MV-4-11 (cell line): ENCODE data around the gene TNRC6C.
"Not testable (repeated sequence)": the region's sequence is repeated elsewhere in the genome, so short reads cannot be mapped to it uniquely, and the experiment has no call there.

Source experiments
- DNase-seq: peaks from one replicate; lab custom pipeline; 2025; lab: John Stamatoyannopoulos, UW

TNRC6C gene

DNA sequence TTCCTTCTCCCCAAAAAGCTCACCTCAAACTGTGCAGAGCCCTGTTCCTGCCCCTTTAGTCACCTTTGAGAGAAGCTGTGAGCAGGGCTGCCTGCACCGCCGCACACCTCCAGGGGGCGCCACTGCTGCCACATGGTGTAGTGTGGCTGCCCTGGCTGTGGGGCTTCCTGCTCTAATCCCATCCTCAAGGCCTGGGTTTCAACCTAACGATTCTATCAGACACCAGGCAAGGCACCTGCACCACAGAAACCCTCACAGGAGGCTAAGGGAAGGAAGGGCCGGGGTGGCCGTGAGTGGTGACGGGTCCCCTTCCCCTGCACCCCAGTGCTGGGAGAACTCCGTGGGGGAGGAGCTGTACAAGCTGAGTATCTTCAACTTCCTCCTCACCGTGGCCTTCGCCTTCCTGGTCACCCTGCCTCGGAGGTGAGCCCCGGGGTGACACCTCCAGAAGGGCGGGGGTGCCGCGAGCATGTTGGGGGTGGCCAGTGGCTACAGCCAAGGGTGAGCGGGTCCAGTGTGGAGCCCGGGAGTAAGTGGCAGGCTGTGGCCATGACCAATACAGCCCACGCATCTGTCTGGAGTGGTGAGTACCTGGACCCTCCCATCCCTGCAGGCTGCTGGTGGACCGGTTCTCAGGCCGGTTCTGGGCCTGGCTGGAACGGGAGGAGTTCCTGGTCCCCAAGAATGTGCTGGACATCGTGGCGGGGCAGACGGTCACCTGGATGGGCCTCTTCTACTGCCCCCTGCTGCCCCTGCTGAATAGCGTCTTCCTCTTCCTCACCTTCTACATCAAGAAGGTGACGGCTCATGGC lies 179.1 kb downstream of the TNRC6C start:
- peak; percentile 35 for DNase-seq

DNA sequence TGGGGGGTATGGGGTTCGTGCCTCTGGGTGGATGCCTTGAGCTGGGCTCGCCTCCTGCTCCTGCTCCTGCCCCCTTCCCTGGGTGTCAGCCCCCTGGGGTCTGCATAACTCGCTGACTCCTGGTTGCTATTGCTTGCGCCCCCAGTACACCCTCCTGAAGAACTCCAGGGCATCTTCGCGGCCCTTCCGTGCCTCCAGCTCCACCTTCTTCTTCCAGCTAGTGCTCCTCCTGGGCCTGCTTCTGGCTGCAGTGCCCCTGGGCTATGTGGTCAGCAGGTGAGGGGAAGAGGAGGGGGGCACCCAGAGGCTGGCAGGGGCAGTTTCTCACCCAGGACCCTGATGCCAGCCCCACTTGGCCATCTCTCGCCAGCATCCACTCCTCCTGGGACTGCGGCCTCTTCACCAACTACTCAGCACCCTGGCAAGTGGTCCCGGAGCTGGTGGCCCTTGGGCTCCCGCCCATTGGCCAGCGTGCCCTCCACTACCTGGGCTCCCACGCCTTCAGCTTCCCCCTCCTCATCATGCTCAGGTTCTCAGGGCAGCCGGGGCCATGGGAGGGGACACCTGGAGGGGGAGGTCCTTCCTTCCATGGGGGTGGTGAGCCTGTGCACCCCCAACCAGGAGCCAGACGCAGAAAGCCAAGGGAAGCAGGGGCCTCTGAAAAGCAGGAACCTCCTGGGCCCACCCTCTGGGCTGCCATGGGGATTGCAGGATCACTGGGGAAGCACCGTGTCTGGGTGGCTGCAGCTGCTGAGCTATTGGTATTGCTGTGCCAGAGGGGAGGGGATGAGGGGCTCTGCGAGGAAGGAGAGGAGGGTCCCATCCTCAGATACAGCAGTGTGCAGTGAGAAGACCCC lies 179.9 kb downstream of the TNRC6C start:
- no peak for DNase-seq

DNA sequence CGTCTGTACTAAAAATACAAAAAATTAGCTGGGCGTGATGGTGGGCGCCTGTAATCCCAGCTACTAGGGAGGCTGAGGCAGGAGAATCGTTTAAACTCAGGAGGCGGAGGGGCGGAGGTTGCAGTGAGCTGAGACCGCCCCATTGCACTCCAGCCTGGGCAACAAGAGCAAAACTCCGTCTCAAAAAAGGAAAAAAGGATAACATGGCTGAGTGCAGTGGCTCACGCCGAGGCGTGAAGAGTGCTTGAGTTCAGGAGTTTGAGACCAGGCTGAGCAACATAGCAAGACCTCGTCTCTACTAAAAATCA lies 181.3 kb downstream of the TNRC6C start:
- not testable (repeated sequence) for DNase-seq

DNA sequence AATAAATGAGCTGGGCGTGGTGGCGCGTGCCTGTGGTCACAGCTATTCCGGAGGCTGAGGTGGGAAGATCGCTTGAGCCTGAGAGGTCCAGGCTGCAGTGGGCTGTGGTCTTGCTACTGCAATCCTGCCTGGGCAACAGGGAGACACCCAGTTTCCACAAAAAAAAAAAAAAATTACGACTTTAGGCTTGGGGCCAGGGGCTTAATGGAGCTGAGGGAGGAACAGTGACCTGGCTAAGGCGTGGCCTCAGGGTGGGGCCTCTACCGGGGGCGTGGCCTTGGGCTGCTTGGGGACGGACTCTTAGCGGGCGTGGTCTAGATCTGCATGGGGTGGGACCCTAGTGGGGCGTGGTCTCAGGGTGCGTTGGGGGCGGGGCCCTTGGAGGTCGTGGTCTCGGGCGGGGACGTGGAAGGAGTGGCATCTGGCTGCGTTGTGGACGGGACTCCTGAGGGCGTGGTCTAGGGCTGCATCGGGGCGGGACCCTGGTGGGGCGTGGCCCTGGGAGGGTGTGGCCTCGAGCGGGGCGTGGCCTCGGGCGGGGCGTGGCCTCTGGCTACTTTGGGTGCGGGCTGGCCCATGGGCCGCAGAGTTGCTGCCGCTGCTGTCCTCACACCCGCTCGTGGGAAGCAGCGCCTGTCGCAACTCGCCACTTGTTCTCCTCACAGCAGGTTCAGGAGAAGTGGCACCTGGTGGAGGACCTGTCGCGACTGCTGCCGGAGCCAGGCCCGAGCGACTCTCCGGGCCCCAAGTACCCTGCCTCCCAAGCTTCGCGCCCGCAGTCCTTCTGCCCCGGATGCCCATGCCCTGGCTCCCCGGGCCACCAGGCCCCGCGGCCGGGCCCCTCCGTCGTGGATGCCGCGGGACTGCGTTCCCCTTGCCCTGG lies 181.9 kb downstream of the TNRC6C start:
- peak; percentile 95 for DNase-seq

- DNase-seq: no peak
Observed at GRCh38 chr17:78141437-78142118, 183.1 kb downstream of the TNRC6C start.

- DNase-seq: no peak
Observed at GRCh38 chr17:78142119-78142861, 183.8 kb downstream of the TNRC6C start.

DNA sequence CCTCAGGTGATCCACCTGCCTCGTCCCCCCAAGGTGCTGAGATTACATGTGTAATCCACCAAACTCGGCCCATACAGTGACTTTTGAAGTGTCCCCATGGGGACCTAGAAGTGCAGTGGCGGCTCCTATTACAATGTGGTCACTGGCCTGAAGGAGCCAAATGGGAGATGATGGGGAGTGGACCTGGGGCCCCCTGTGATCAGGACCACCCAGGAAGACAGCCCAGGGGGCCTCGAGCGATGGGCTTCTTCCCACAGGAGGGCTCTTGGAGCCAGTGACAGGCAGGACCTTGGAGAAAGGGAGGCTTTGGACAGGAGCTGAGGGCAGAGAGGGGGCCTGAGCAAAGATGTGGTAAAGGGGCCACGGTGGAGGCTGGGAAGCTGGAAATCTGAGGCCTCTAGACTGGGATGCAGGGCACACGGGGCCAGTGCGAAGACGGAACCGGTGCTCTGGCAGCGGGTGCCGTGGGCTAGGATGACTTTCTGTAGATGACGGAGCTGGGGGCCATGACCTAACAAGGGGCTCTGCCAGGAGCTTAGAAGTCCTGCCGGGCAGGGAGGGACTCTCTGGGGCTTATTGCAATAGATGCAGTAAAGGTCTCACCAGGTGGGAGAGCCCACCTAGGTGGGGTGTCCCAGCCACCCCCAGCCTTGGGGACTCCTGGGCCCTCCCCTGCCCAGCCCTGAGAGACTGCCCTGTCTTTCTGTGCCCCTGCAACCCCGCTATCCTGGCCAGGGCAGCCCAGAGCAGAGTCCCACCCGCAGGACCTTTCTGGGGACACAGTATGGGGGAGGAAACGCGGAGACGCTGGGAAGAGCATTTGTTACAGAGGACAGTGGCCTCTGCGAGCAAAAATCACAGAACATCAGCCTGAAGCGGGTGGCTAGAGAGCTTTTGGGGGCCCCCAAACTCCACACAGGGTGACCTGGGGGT lies 185.0 kb downstream of the TNRC6C start:
- no peak for DNase-seq

DNA sequence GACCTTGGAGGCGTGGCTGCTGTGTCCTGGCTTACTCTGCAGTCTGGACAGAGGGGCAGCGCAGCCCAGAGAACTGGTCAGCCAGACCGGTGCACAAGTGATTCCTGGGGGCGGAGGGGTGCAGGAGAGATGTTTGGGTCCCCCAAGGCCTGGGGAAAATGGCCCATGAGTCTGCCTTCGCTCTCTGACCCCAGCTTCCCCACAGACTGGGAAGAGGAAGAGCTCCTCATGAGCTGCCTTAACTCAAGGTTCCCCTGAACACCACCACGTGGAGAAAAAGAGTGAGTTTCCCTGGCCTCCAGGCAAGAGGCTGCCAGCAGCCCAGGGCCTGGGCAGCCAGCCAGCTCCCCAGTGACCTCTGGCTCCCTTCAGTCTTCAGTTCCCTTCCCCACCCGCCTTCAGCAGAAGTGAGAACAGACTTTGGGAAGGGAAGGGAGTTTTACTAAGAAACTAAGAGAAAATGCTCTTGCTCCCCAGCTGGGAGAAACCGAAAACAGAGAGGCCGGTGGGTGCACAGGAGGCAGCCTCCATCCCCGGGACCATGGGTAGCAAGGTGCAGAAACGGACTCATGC lies 185.7 kb downstream of the TNRC6C start:
- DNase-seq: peak; percentile 98

DNA sequence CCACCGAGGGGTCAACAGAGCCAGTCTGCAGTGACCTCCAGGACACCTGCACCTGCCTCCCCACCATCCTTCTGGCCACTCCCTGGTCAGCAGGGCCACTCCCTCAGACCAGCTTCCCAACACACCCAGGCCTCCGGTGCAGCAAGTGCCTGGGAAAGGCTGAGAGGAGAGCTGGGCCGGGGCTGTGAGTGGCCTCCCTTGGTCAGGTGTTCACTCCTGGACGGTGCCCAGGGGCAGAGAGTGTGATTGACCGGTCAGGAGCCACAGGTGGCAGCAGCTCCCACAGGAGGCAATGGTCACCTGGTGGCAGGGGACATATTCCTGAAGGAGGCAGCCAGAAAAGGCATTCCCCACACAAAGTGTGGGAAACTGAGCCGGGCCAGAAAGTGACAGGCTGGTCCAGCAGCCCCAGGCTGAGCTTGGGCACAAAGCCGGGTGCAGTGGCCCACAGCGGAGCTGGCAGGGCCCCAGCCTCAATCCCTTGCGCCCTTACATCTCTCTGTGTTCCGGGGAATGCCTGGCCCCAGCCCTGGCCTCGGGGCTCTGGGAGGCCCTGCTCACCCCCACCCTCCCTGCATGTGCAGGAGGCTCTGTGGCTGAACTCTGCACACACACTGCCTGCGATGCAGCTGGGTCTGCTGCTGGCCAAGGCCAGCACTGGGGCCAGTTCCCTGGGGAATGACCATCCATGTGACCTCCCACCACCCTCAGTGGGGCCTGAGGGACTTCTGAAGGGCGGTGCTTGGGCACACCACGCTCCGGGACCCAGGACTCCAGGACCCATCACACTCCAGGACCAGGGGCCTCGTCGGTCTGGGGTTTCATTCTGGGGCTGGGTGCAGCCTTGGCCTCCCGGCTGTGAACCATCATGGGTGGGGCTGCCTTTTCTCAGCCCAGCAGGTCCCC lies 186.5 kb downstream of the TNRC6C start:
- DNase-seq: no peak

DNA sequence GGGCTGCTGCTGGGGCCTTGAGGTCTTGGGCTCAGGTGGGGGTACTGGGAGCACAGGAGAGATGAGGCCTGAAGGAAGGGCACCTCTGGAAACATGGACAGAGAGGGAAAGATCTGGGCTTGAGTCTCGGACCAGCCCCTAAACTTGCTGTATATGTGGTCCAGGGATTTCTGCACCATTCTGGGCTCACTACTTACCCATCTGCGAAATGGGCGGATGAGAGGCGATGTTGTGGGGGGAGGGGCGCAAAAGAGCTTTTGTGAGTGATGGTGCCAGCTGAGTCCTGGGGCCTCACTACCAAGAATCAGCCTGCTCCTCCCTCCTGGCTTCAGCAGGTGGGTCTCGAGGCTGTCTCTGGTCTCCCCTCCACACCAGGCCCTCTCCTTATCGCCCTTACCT lies 188.0 kb downstream of the TNRC6C start:
- DNase-seq: no peak

GRCh38 chr17:78146881-78147280 lies 188.4 kb downstream of the TNRC6C start:
- no peak for DNase-seq

DNA sequence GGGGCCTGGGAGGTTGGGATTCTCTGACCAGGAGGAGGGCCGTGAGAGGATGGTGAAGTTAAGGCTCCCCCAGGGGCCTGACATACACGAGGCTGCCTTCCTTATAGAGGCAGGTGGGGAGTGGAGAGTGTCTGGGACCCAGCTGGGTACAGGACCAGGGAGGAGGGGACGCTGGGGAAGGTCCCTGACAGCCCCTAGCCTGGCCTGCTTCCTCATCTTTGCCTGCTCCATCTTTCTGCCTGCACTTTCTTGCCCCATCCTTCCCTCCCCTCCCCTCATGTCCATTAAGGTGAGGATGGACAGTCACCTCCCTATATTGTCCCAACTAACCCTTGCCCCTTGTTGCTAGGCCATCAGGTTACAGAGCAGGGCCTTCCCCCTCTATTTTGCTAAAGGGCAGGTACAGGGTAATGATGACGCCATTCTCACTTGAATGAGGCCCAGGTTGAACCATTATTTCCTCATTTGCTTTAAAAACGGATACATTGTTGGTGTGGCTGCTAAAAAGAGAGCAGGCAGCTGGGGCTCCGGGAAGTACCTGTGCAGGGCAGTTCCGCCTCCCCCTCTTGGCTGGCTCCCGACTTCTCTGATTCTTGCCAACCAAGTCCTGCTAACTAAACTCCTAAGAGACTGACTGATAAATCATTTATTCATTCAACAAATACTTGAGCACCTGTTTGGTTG lies 189.0 kb downstream of the TNRC6C start:
- DNase-seq: no peak

DNA sequence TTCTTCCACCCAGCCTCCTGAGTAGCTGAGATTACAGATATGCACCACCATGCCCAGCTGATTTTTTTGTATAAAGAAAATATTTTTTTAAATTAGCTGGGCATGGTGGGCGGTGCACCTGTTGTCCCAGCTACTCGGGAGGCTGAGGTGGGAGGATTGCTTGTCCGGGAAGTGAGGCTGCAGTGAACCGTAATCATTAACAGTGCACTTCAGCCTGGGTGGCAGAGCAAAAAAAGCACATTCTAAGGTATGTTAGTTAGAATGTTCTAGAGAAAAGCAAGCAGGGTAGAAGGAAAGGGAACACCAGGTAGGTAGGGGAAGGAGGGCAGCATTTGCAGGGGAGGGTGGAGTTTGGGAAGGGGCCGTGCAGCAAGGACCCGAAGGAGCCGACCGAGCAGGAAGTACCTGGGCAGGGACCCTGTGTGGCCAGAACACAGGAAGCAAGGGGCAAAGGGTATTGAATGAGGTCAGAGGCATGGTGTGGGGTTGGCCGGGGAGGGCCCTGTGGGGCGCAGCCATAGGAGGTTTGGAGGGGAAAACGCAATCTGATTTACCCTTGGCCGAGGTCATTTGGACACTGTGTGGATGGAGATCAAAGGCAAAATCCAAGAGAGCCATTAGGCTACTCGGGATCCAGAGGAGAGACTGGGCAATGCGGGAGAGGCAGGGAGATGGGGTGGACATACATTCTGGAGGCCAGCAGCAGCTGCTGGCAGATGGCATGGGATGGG lies 189.9 kb downstream of the TNRC6C start:
- DNase-seq: no peak

DNA sequence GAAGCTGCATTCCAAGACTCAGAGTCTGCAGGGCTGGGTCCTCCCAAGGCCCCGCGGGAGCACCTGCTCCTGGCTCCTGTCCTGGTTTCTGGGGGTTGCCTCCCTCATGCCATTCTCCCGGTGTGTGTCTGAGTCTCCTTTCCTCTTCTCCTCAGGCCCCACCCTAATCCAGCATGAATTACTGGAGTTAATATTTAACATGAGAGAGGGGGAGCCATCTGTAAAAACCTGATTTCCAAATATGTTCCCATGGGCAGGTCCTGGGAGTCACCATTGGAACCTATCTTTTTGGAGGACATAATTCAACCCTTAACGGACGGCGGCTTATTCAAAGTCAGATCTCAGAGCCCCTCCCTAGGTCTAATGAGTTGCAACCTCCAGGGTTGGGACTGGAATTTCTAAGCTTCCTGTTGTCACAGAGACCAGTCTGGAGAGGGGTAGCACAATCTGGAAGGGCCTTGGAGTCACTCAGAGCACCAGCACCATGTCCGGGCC lies 193.1 kb downstream of the TNRC6C start:
- DNase-seq: no peak

GRCh38 chr17:78154903-78155811 lies 196.7 kb downstream of the TNRC6C start:
- DNase-seq: peak; percentile 82
